GM12865 (cell line): ENCODE results near the gene RNF103.

Source experiments
- DNase-seq: peaks from one replicate; pipeline ENCODE4 v3.0.0; 2010; ENCODE audit warnings: low read depth
- H3K4me3 ChIP-seq: 2 replicates; pipeline ENCODE4 v1.5.1; 2011; ENCODE audit warnings: mild to moderate bottlenecking, low read depth, low read length, control low read depth
- CTCF ChIP-seq: IDR thresholded peaks from 2 replicates; pipeline ENCODE4 v1.5.1; 2011; ENCODE audit warnings: low read length, control low read depth, low read depth, inconsistent platforms; ENCODE audit not compliant: insufficient read depth; ENCODE audit errors: missing control alignments

RNF103 gene

GRCh38 chr2:86624267-86624547 lies 542 bp upstream of the RNF103 start:
- peak; percentile 18 for DNase-seq
- TF ChIP-seq CTCF = no peak
- peak overlapping the region; percentile 84 for H3K4me3 ChIP-seq

- TF ChIP-seq CTCF = no peak
- DNase-seq = no peak
- peak overlapping the region; percentile 99 for H3K4me3 ChIP-seq
Measured at GRCh38 chr2:86623043-86623493, 597 bp downstream of the RNF103 start.

DNA sequence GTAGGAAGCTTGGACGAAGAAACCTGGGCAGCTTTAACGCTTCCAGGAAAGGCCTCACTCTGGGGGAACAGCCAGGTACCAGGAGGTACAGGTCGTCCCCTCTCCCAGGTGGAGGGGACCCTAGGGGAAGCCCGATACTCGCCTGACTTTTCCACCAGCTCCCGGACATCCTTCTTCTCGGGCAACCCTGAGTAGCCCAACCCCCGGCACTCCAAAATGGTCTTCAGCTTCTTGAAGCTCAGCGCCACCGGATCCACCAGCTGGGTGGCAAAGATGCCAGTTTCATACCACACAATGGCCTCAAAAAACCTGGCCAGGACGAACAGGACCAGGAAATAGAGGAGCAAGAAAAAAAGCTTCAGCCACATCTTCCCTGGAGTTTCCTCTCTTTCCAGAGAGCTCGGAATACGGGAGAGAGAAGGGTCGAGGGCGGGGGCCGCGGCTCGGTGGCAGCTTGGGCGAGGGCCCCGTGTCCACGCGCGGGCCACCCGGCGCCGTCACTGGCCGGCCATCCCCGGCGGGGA lies 1.1 kb downstream of the RNF103 start:
- TF ChIP-seq CTCF = no peak
- DNase-seq = peak; percentile 52
- peak overlapping the region; percentile 99 for H3K4me3 ChIP-seq

DNA sequence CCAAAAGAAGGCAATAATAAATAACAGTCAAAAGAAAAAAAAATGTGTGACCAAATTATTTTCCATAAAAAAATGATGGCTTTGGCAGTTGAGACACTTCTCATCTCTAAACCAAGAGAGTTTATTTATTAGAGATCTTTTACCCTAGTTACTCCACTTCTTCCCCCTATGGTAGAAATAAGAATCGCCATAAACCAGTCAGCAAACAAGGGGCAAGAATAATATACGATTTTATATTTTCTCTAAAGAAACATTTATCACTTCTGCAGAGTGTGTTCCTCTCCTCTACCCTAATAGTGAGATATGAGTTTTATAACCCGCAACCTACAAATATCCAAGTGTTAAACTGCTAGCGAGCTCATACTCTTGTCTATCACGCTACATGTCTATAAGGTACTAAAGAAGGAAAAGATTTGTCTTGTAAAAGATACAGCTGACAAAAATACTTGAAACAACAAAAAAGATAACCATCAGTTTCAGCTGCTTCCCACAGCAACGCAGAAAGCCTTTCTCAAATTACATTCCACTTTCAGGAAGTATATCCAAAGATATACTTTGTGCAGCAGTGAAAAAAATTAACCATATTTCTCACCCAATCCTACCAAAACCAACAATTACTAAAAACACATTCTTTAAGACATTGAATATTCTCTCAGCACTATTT lies 2.3 kb downstream of the RNF103 start:
- peak overlapping the region; percentile 99 for H3K4me3 ChIP-seq
- peak; percentile 14 for DNase-seq
- TF ChIP-seq CTCF = no peak

- DNase-seq = peak; percentile 52
- no peak for TF ChIP-seq CTCF
- H3K4me3 ChIP-seq = 0 out of 2 replicates have a peak overlapping the region, but pooled peaks have one; percentile 29
Measured at GRCh38 chr2:86617738-86618137, 5.9 kb downstream of the RNF103 start.

GRCh38 chr2:86617153-86617552 lies 6.5 kb downstream of the RNF103 start:
- DNase-seq = peak; percentile 57

More at GRCh38 chr2:86617153-86617552, 6.5 kb downstream of the RNF103 start:
- H3K4me3 ChIP-seq = peak overlapping the region; percentile 29
- no peak for TF ChIP-seq CTCF
